HG02981 (cell line): ENCODE data around the gene SLC30A7.
"Not testable (repeated sequence)": the region's sequence is repeated elsewhere in the genome, so short reads cannot be mapped to it uniquely, and the experiment has no call there.

Experiments
- ATAC-seq: cut with Tn5 transposase; IDR thresholded peaks from one replicate; pipeline ENCODE4 v1.9.1; 2021; ENCODE audit warnings: mild to moderate bottlenecking, moderate library complexity; ENCODE audit not compliant: unreplicated experiment

Gene SLC30A7, protein sequence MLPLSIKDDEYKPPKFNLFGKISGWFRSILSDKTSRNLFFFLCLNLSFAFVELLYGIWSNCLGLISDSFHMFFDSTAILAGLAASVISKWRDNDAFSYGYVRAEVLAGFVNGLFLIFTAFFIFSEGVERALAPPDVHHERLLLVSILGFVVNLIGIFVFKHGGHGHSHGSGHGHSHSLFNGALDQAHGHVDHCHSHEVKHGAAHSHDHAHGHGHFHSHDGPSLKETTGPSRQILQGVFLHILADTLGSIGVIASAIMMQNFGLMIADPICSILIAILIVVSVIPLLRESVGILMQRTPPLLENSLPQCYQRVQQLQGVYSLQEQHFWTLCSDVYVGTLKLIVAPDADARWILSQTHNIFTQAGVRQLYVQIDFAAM

DNA sequence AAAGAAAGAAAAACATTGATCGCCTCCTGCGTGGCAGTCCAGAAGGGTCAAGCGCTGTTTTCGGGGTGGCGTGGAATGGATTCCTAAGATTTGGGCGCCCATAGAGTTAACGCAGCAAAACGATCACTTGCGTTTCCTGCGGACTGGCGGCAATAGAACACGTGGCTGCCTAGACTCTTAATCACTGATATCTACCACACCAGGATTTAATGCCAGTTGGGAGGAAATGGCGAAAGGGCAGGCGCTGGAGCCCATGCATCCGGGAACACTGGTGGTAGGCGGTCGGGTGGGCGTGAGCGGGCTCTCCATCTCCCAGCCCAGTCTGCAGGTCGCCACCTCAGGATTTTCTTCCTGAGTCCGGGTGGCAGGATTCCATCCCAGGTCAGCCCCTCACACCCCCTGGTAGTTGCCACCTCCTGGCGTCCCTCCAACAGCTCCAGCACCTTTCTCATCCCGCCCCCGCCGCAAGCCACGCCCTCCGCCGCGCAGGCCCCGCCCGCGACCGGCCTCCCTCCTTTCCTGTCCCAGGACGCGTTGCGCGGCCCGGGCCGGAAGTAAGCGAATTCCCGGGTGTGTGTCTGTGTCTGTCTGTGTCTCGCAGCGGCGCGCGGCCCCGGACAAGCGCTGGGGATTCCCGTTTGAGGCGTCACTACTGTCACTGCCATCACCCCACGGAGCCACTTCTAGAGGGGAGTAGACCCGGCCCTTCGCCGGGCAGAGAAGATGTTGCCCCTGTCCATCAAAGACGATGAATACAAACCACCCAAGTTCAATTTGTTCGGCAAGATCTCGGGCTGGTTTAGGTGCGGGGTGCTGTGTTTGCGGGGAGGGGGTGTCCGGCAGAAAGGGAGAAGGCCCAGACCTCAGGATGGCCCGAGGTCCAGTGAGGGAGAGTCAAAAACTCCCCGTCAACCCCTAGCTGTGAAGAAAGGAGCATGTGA is at the start of gene SLC30A7:
Gene SLC30A7 (plus strand): TSS at position 551 of the 941 bp plus-strand sequence. CDS start 173 bp downstream, at position 724.
- peak; percentile 64 for ATAC-seq

DNA sequence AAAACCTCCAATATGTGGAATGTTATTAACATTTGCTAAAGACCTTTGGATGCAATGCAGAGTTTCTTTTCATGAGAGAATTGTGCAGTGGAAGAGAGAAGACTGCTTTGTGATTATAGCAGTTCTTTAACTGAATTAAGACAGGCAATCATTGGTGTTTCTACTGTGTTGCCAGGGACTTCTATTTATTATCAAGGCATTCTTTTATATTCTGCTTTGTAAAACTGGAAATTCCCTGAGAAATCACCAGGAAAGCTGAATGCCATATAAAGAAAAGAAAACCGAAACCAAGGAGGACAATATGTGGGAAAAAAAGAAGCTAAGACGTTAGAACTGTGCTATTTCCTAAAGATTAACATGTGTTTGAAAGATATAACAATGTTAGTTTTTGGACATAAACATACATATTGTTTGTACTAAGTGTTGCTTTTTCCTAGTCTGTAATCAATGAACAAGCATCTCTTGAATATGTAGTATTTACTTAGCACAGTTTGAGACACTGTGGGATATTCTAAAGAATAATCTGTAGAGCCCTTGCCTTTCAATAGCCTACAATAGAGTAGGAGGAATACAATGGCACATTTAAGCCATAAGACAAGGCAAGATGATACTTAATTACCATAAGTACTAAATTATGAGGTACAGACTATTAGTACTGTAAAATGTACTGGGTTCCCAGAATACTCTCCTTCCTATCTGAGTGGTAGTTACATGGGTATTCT is 48.4 kb upstream of the SLC30A7 start:
- no peak for ATAC-seq

DNA sequence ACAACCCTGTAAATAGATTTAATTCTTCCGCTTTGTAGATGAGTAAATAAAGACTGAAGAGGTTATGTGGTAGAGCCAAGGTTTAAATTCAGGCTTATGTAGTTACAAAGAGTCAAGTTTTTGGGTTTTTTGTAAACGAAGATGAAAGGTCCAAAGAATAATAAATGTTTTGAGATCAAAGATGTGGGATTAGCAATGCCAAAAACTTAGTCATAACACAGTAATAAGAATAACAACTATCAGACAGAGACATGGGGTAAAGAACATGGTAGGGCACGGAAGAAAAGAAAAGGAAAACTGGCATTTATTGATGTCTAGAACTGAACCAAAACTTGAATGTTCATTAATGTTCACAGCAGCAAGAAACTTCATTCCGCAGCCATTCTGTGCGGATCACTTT is 44.2 kb upstream of the SLC30A7 start:
- no peak for ATAC-seq

DNA sequence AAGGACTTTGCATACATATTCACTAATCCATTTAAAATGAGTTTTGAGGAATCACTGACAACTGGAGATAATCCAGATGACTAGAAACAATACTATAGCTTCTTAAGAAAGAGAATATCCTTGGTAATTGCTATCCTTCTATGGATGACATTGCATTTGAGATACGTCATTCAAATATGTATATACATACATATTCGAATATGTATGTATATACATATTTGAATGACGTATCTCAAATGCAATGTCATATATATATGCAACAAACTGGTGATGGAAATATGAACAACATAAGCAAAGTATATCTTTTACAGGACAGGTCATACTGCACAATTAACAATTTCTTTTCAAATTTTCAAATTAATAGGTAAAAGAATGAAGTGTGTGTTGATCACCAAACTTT is 42.9 kb upstream of the SLC30A7 start:
- ATAC-seq, result no peak

DNA sequence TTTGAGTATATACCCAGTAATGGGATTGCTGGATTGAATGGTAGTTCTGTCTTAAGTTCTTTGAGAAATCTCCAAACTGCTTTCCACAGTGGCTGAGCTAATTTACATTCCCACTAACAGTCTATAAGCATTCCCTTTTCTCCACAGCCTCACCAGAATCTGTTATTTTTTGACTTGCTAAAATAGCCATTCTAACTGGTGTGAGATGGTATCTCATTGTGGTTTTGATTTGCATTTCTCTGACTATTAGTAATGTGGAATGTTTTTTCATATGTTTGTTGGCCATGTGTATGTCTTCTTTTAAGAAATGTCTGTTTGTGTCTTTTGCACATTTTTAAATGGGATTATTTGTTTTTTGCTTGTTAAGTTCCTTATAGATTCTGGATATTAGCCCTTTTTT is 40.8 kb upstream of the SLC30A7 start:
- not testable (repeated sequence) for ATAC-seq

DNA sequence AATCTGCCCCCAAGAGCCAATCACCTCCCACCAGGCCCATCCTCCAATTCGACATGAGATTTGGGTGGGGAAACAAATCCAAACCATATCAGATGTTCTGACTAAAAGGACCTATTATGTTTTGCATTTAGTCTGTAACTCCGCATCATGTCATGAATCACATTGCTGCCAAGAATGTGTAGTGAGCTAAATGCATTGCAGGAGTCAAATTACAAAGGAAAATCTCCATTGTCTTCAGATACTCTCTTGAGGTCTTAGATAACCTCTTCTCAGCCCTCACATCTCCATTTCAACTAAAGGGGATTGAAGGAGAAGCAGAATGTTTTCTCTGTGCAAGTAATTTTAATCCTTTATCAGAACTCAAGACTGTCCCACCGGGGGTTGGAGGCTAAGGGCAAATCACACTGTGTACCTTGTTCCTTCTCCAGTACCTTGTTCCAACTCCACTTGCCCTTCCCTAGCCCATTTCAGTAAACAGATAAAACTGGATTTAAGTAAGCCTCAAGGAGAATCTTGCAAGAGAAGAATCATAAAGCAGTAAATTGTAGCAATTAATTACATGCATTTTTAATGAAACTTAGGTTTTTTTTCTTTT is 35.4 kb upstream of the SLC30A7 start:
- no peak for ATAC-seq

DNA sequence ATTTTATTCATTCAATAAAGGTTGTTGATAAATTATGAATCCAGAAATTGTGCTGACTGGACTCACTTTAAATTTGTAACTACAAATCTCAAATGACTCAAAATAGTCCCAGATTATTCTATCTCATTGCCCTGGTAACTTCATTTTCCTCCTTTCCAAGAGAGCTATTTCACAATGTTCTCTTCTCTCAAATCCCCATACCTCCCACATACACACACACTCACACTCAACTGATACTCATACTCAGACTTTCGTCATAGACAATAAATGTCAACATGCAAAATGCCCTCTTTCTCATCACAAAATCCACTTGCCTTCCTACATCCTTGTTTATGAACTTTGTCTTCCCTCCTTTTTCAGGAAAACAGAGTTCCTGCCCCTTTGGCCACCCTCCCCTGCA is 34.5 kb upstream of the SLC30A7 start:
- no peak for ATAC-seq

DNA sequence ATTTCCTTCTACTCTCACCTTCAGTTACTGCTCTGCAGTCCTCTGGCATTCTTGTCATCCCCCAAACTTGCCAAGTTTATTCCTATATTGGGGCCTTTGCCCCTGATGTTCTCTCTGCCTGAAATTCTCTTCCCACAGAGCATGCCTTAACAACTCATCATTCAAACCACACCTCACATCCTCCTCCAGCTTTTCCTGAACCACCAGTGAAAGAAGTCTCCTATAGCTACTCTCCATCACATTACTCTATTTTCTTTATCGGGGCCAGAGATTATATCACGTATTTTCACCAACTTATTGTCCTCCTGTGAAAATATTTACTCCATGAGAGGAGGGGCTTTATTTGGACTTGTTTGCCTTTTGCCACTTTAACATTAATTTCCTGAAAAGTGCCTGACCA is 33.3 kb upstream of the SLC30A7 start:
- ATAC-seq, result no peak

DNA sequence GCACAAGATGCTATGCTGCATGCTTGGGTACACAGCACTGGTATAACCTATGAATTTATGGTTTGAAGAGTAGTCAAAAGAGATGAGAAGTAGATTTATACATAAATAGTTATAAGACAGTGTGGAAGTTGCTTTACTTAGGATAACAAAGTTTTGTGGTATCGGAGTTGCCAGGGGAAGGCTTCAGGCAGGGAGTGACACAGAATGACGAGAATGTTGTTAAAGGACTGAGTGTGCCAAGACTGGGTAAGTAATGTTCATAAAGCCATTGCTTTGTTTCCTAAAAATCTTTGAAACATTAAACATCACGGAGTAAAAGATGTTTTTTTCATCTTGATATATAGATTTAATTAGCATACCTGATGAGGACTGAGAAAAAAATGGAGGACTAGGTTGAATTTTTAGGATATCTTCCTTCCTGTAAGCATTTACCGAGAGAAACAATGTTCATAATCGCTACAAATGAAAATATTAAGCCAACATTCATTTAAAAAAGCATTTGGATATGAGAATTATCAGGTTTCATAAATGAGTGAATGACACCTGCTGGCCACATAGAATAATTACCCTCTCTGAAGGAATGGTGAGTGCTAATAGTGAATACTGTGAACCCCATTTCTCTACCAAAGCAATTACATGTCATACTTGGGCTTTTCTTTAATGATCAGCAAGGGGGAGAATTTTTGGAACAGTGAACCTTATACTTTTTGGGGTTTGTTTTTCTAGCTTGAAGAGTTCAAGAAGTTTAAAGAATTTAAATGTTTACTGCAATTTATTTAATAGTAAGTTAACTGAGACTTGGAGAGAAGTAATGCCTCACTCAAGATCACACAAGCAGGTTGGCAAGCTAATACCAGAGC is 29.6 kb upstream of the SLC30A7 start:
- no peak for ATAC-seq

DNA sequence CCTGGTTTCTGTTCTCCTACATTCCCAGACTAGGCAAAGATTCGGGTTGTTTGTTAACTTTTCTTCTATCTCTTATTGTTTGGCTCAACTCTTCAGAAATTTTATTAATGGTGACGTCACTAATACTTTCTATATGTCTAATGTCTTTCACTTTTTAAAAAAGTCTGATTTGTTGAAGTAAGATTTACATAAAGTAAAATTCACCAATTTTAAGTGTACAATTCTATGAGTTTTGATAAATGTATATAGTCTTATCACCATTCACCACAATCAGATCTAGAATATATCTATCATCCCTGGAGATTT is 29.0 kb upstream of the SLC30A7 start:
- ATAC-seq, result no peak

DNA sequence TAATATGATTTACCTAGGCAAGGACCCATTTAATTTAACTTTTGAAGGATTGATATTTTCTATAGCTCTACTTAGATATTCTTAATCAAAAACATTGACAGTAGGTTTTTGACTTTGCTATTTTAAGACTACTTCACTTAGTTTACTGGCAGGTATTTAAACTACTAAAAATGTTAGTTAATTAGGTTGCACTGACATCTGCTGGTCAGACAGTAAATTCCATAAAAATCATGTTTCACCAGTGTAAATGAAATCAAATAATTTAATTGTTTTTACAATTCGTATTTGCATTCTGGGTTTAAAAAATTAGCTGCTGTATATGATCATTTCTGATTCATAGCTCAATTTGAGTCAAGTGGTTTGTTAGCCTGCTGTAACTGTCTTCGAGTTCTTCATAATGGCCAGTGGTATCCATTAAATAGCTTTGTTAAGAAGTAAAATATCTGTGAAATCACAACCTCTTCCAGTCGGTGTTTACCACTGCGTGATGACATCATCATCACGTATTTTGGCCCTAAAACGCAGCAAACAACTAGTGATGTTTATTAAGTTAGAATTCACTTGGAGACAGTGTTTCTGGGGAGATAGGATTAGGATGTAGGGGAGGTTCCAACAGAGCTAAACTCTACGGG is 27.4 kb upstream of the SLC30A7 start:
- no peak for ATAC-seq

DNA sequence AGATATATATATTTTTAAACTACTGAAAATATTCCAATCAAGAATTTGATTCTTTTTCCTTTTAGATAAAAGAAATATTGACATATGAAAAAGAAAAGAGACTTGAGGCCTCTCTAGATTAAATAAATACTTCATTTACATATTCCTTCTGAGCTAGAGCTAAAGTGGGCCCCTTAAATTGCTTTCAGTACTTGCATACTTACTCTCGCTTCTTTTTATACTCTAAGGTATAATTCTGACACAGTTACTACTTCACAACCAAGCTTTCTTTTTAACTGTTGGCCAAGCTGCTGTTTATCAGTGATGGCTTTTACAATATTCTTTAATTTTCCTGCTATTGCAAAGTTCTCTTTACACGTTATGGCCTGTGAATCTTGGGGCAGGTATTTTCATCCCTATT is 25.9 kb upstream of the SLC30A7 start:
- ATAC-seq, result no peak

DNA sequence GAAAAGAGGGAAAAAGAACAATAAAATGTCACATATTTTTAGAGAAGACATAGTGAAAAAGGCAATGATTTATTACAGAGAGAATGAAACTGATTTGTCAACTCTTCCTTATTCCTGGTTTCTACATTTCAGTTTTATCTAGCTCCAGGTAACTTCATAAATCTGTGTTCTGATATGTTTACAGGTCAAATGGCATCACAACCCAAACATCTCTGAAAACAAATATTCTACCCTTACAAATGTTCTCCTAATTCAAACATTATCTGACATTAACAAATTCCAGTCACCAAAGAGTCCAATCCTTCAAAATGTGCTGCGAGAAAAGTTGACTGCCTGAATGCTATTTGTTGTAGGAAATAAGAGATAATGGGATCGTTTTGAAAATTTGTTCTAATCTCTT is 21.5 kb upstream of the SLC30A7 start:
- no peak for ATAC-seq

DNA sequence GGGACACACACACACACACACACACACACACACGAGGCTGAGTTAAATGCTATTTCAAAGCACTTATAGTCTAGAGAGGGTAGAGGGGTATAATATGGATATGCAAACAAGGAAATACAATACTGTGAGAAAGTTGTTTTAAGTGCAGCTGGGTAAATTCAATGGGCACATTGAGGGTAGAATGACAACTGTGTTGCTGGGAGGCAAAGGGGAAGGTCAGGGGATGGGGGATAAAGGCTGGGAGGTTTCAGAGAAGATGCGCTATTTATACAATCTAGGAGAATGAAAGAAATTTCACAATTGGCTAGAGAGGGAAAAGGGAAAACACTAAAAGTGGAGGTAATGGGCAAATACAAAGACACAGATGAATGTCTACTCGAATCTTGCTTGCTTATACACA is 20.7 kb upstream of the SLC30A7 start:
- ATAC-seq, result no peak

DNA sequence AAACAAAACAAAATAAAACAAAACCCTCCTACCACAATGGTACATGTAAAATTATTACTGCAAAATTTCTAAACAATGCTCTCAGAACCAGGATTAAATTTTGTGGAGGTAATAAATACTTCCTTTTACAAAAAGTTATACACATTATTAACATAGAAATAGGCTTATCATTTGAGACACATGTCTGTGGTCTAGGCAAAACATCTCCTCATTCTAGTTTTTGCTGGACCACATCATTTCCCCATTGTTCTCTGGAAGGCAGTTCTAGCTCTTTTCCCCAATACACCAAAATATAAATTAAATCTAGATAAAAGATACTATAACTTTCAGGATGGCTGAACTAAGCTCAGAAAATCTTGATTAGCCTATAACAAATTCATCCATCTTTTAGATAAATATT is 19.6 kb upstream of the SLC30A7 start:
- ATAC-seq, result no peak

DNA sequence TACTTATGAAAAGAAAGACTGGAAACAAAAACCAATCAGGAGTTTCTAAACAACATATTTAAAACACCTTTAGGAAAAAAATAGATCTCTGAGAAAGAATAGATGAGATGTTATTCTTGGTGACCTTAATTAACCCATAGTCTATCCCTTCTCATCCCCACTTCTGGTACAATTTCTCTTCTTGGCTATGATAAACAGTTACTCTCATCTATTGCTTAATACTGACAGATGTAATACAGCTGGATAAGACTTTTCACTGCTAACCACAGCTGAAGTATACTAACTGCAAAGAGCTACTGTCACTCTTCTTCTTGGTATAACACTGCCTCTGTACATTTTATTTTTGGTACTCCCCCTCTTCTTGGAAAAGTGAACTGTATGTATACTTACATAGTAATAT is 16.5 kb upstream of the SLC30A7 start:
- no peak for ATAC-seq

DNA sequence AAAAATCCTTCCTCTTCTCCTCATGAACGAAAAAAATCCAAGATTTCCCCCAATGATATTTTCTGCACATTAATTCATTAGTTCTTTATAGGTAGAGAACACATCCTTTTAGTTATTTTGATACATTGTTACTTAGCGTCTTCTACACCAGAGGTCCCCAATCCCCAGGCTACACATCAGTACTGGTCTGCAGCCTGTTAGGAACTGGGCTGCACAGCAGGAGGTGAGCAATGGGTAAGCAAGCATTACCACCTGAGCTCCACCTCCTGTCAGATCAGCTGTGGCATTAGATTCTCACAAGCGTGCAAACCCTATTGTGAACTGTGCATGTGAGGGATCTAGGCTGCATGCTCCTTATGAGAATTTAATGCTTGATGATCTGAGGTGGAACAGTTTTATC is 14.2 kb upstream of the SLC30A7 start:
- ATAC-seq, result no peak

DNA sequence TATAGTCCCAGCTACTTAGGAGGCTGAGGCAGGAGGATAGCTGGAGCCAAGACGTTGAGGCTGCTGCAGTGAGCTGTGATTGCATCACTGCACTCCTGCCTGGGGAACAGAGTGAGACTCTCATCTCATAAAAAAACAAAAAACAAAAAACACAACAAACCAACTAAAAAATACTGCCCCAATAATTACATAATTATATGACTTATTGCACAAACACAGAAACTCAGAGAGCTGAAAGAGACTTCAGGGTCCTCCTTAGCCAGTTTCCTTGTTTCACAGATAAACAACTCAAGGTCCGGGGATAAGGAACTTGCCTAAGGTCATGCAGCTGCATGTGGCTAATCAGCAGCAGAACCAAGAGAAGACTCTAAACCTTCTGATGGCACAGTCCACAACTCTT is 13.2 kb upstream of the SLC30A7 start:
- no peak for ATAC-seq

DNA sequence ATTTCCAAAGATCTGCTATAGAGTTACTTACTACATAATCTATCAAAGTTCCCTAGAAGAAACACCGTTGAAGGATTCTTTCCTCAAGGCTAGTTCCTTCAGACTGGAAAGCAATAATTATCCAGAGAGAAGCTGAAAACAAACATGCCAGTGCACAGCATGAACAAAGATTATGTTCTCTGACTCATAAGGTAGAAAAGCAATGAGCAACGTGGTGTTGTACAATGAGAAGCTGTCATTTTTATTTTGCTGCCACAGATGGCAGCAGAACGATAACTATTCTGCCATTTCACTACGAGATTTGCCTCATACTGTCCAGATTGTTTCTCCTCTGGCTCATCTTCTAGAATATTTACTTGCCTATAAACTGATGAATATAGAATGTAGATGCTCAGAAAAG is 11.9 kb upstream of the SLC30A7 start:
- no peak for ATAC-seq

DNA sequence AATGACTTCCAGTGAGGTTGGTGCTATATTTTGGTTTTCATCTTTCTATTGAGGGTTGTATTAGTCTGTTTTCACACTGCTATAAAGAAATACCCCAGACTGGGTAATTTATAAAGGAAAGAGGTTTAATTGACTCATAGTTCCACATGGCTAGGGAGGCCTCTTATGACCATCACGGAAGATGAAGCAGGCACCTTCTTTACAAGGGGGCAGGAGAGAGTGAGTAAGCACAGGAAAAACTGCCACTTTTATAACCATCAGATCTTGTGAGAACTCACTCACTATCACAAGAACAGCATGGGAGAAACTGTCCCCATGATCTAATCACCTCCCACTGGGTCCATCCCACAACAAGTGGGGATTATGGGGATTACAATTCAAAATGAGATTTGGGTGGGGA is 6.9 kb upstream of the SLC30A7 start:
- not testable (repeated sequence) for ATAC-seq
